GM19397 (cell line): ENCODE results near the gene TRIM7.

Source experiments
- ATAC-seq: cut with Tn5 transposase; IDR thresholded peaks from one replicate; pipeline ENCODE4 v1.9.1; 2021; ENCODE audit warnings: mild to moderate bottlenecking, moderate library complexity; ENCODE audit not compliant: unreplicated experiment

The TRIM7 gene

DNA sequence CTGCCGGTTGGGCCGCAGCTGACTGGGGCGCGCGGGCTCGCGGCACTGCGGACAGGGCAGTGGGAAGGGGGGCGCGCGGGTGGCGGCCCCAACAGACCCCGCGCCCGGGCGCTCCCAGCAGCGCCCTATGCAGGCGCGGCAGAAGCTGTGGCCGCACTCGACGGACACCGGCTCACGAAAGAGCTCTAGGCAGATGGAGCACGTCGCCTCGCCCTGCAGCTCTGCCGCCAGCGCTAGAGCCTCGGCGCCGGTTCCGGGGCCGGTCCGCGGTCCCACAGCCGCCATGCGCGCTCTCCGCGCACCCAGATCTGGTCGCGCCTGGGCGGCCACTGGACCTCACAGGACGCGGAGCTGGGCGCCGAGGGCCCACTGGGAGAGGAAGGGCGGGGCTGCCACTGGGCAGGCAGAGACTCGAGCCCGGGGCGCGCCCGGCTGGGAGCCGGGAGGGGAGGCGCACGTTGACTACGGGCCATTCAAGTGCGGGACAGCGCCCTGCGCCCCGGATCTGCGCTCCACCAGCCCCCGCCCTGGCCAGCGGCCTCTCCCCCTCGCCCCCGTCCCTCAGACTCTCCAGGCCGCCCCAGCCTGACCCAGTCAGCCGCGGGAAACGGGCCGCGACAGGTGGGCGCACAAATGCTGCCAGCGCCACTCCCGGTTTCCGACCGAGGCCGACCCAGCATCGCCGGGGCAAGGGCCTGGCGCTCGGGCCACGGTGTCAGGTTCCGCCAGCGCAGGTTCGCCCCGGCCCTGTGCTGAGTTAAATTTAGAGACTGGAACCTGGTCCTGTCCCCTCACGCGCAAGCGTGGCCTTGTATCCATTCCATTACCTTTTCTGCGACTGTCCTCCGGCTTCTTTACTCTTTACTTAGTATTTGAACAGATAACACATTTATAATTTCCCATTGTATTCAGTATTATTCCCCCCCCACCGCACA is at the start of gene TRIM7:
Gene TRIM7 (minus strand): TSS at position 371 of the 935 bp plus-strand sequence. CDS start 86 bp downstream, at position 285.
- no peak for ATAC-seq

DNA sequence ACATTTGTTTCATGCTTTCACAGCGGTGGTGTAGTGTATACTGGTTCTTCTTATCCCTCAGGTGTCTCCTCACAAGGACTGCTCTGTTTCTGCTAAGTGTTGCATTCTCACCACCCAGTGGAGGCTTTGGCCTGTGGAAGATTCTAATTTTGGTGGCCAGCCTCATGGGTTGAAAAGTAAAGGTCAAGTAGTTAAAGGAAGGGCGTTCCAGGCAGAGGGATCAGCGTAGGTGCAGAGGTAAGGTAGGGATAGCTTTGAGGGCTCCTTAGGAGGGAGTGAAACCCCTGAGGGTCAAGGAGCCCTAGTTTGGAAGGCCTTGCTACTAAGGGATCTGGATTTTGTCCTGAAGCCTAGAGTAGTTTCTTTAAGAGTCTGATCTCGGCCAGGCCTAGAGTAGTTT is 43.3 kb upstream of the TRIM7 start:
- ATAC-seq: no peak

DNA sequence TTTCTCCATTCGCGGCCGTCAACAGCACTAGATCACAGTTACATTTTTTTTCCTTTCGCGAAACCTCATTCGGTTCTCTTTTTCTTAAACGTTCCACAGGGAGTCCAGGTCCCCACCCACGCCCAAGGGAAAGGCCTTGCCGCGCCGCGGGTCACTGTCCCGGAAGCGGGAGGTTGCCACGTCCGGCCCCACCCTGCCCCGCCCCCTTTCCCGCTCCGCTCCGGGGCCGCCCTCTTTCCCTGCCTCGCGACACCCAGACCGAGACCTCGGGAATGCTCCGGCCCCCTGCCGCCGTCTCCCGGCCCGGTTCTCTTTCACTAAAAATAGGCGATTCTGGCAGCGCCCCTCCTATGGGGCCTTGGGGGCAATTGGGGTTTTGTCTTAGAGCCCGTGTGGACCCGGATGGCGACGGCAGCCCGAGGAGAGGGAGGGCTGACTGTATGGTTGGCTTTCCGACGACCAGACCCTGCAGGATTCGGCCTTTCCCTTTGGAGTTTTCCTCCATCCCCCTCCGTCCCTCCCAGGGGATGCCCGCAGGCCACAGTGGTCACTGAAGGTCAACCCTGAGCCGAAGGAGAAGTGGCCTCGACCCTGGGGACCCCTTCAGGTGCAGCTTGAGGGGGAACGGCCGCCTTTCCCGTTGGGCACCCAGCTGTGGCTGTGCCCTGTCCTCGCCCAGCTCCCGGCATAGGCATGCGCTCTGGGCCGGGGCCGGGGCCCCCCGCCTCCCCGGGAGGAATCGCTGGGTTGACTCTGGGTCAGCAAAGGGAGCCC is 41.5 kb upstream of the TRIM7 start:
- ATAC-seq: peak; percentile 37

DNA sequence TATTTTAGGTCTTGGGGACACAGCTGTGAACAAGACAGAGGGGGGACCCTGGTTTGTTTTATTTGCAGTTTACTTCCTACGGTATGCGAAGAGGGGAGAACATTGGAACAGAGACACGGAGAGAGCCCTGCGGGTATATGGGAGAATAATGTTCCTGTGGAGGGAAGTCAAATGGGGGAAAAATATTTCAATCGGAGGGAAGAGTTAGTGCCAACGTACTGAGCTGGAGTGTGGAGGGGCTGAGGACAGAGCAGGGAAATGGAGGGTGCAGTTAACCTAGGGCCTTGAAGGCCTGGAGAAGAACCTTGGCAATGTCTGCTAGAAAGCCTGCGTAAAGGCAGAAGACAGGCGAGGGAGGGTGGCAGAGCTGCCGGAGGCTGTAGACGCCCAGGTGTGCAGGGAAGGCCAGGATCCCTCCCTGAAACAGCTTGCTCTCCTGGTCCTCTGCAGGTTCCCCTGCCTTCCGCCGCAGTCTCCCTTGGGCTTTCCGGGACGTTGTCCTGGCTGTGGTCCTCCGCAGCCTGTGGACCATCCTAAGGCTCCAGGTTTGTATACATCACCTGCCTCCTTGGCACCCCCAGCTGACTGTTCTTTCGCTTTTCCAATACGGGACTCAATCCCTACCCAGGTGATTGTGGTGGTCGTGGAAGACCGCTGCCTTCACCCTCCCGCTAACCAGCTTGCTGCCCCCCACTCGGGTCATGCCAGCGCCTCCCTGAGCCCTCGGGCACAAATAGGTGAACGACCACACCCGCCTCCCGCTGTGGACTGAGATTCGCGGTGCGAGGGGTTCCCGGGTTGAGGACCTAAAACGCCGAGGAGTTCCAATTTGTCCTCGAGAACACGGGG is 40.7 kb upstream of the TRIM7 start:
- ATAC-seq: peak; percentile 1

DNA sequence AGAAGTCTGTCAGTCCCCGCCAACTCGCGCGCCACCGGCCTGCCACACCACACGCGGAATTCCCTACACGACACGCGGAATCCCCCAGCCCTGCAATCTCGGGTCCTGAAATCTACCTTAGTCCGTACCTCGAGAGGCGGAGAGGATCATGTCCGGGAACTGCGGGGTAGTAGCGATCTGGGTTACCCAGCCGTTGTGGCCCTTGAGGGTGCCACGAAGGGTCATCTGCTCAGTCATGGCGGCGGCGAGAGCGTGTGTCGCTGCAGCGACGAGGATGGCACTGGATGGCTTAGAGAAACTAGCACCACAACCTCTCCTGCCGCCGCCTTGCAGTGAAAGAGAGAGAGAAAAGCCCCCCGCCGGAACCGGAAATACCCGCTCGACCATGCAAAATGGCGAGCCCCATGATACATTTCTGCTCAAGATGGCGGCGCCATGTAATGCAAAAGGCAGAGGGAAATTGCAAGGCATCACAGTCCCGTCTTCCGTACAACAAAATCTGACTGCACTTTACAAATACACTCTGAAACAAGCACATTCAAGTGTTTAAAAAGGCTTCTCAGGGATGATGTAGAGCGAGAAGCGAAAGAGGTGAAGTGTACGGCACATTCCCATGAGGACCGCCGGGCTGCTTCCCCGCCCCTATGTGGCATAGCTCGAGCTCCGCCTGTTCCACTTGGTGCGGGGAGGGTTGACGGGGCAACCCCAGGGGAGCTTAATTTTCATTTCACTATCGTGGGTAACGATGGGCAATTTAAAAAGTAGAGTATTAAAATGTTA is 38.8 kb upstream of the TRIM7 start, which contains the start of gene RACK1:
Gene RACK1 (minus strand): TSS at position 343 of the 780 bp plus-strand sequence. CDS start 106 bp downstream, at position 237.
- ATAC-seq: peak; percentile 63

DNA sequence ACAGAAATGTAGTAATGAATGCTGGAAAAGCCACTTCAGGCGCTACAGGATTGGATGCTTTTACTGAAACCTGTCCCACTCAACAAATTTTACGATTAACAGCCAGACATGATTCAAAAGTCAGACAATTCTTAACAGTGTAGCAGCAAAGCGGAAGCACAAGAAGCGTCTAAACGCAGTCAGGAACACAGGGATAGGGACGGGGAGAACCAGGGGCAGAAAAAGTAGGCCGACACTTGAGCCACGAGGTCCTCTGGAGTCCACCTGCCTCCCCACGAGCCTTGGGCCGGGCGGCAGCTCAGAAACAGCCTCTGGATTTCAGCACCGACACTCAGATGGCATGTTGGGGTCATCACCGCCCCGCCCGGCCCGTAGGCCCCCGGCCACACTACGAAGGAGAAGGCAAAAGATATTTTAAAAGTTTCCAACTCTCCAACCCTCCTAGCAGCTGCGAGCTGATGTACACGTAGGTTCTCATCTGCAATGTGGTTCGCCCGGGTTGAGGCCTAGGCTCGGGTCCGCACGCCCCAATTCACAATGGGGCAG is 38.1 kb upstream of the TRIM7 start:
- ATAC-seq: no peak

DNA sequence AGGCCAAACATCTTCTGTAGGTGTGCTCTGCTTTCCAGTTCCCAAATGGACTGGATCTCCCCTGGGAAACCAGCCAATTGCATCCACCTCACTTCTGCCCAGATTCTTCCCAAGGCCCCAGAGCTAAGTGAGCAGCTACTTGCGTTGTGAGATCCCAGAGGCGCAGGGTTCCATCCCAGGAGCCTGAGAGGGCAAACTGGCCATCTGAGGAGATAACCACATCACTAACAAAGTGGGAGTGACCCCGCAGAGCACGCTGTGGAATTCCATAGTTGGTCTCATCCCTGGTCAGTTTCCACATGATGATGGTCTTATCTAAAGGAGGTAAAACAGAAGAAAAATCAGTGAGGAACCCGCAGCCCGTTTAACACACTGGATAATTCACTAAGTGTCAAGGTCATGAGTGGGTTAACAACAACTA is 37.0 kb upstream of the TRIM7 start:
- no peak for ATAC-seq

DNA sequence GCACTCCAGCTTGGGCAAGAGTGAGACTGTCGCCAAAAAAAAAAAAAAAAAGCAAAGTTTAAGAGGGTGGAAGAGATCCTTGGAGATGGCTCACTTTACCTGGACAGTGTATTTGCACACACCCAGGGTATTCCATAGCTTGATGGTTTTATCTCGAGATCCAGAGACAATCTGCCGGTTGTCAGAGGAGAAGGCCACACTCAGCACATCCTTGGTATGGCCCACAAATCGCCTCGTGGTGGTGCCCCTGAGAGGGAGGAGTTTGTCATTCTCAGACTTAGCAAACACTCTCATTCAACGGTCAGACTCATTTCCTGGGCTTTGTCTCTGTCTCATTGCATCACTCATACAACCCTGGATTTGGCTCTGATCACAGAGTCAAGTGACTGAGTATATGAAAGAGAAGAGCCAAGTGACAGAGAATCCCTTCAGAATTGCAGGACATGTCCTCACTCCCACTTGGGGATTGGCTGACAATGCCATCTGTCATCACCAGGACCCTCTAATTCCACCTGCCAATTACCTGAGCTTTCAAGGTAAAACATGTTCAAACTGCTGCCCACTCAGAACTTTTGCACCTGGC is 36.5 kb upstream of the TRIM7 start:
- no peak for ATAC-seq

DNA sequence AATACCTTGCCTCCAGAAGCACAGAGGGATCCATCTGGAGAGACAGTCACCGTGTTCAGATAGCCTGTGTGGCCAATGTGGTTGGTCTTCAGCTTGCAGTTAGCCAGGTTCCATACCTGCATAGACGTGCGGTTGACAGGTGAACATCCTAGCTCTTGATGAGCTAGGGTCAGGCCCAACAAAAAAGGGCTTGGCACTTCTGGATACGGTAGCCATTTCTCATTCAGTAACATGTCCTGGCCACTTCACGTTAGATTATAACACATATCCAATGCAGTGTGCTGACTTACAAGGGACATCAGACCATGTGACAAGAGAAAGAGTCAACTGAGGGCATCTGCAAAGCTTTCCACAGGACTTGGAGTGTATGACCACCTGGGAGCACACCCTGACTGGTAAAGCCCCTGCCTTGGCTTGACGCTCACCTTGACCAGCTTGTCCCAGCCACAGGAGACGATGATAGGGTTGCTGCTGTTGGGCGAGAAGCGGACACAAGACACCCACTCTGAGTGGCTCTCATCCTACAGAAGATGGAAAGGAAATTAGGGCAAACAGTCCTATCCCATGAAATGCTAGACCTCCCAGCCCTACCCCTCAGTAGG is 34.2 kb upstream of the TRIM7 start:
- no peak for ATAC-seq

DNA sequence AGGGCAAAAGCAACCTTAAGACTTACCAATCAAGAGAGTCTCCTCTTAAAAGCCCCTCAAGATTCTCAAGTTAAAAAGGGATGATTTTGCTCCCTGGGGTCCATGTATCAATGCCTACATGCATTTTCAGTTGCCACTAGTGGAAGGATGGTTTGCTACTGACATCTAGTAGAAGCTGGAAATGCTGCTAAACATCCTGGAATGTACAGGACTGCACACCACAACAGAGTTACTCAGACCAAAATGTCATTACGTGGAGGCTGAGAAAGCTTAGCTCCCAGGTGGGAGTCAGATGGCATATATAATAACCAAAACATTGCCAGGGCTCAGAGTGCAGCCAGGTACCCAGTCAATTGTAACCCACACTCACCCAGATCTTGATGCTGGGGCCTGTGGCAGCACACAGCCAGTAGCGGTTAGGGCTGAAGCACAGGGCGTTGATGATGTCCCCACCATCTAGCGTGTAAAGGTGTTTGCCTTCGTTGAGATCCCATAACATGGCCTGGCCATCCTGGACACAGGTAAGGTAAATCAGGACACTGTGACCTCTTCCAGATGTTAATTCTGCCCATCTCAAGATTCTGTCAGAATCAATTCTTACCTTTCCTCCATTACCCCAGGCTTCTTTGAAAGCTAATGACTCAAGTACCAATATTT is 32.9 kb upstream of the TRIM7 start:
- ATAC-seq: no peak

DNA sequence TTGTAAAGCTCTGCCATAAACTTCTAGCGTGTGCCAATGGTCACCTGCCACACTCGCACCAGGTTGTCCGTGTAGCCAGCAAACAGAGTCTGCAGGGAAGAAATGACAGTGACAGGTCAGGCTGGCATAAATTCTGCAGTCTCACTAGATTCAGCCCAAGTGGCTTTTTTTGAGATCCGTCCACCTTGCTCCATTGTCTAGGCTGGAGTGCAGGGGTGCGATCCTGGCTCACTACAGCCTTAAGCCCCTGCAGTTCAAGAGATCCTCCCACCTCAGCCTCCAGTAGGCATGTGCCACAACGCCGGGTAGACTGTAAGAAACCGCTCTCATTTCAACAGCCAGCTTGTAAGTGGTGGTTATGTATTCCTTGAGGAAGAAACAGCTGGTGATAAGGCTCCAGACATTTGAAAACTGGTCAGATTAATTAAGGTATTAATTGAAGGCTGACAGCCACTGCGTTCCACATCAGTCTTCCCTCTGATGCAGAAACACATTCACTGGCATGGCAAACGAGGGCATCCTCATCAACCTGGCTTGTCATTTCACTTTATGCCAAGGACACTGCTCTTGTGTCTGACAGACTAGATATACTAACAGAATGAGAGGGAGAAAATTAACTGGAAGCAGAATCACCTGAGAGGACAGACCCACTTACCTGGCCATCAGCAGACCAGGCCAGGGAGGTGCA is 32.1 kb upstream of the TRIM7 start:
- no peak for ATAC-seq

DNA sequence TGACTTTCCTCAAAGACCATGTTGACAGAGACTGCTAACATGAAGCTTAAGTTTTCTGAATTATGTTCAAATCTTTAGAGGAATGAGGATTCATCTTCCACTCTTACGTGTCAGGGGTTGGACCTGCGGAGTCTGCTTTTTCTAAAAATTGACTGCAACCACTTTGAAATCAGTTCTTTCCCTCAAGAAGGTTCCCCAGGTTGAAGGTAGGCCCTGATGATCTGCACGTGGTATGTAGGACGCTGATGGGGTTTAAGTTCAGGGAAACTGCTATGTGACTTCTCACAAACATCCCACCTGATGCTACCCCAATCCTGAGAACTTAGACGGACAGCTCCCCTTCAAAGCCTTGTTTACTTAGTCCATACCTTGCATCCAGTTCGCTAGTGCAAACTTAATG is 31.5 kb upstream of the TRIM7 start:
- no peak for ATAC-seq

DNA sequence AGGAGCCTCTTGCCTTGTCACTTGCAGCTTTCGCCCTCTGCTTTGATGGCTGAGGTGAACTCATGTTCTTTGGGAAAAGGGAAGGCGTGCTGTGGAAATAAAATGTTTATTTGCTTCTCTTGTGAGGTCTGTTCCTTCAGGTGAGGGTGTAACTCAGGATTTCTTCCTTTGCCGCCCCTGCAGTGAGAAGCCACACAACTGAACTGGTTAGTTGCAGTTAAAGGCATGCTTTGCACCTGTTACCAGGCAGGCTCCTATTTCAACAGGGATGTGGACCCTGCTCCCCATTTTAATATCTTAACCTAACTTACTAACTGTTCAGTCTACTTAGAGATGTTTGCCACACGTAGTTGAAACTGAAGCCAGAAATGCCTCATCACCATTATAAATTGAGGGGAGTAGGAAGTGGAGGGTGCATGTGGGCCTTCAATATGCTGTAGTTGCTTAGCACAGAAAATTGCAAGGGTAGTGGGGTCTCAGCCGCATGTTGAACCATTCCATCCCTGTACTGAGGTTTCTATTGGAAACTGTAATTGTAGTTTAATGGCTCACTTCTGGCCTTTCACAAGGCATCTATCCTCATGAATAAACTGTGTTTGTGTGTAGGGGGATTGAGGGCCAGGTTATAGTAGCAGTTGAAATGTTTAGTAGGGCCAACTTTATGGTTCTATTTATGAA is 30.8 kb upstream of the TRIM7 start:
- no peak for ATAC-seq

DNA sequence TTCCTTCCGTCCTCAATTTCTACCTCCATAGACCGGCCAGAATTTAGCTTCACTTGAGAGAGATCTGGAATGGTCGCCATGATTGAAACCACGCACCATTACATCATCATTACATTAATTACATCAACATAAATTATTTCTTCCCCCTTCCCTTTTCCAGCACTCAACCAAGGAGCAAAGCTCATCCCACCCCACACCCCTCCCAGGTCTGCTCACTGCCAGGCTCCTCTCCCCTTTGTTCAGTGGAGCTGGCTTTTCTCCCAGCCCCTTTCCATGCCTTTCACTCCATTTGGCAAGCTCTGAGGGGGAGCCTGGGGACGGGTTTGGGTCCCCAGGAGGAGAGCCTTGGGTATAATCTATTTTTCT is 30.3 kb upstream of the TRIM7 start:
- ATAC-seq: no peak

DNA sequence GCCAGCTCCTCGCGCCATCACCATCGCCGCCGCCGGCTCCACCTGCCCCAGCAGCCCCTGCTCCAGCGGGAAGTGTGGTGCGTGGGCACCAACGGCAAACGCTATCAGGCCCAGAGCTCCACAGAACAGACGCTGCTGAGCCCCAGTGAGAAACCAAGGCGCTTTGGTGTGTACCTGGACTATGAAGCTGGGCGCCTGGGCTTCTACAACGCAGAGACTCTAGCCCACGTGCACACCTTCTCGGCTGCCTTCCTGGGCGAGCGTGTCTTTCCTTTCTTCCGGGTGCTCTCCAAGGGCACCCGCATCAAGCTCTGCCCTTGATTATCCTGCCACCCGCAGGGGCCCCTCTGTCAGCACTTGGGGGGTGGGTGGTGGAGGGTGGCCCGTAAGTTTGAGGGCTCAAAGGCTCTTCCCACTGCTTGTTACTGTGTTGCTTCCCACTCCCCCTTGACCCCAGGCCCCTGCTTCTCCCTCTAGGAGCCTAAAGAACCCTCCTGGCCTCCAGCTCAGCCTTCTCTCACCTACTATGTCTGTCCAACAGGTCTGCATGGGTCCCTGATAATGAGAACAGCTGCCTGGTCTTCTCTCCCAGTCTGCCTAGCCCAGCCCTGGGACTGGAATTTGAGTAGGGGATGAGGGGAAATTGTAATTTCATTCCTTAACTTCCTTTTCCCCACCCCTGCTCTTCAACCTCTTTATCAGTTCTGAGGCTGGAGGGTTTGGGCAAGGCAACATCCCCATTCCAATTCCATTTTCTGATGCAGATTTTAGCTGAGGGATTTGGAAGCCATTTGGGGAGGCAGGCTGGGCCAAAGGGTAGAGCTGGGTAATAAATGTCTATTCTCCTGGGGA is 29.7 kb upstream of the TRIM7 start:
- no peak for ATAC-seq

DNA sequence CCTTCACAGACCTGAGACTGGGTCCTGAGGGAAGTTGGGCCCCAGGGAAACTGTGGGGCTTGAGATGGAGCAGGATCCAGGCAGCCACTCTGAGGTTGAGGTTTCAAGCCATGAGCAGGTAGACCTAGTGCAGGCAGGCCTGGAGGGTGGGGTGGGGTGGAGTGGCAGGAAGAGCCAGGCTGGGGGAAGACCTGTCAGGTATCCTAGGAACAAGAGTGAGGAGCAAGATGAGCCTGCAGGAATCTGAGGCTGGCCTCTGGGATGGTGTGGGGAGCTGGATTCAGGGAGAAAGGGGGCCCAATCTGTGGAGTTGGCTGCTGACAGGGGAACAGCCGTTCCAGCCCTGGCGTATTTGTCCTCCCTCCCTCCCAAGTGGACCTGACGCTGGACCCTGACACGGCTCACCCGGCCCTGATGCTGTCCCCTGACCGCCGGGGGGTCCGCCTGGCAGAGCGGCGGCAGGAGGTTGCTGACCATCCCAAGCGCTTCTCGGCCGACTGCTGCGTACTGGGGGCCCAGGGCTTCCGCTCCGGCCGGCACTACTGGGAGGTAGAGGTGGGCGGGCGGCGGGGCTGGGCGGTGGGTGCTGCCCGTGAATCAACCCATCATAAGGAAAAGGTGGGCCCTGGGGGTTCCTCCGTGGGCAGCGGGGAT is 28.9 kb upstream of the TRIM7 start:
- no peak for ATAC-seq
